NCI-H1105 (cell line): ENCODE data around the gene BEND5.

Experiments used
- DNase-seq: peaks from one replicate; lab custom pipeline; 2025; lab: John Stamatoyannopoulos, UW

BEND5 gene, protein sequence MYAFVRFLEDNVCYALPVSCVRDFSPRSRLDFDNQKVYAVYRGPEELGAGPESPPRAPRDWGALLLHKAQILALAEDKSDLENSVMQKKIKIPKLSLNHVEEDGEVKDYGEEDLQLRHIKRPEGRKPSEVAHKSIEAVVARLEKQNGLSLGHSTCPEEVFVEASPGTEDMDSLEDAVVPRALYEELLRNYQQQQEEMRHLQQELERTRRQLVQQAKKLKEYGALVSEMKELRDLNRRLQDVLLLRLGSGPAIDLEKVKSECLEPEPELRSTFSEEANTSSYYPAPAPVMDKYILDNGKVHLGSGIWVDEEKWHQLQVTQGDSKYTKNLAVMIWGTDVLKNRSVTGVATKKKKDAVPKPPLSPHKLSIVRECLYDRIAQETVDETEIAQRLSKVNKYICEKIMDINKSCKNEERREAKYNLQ

DNA sequence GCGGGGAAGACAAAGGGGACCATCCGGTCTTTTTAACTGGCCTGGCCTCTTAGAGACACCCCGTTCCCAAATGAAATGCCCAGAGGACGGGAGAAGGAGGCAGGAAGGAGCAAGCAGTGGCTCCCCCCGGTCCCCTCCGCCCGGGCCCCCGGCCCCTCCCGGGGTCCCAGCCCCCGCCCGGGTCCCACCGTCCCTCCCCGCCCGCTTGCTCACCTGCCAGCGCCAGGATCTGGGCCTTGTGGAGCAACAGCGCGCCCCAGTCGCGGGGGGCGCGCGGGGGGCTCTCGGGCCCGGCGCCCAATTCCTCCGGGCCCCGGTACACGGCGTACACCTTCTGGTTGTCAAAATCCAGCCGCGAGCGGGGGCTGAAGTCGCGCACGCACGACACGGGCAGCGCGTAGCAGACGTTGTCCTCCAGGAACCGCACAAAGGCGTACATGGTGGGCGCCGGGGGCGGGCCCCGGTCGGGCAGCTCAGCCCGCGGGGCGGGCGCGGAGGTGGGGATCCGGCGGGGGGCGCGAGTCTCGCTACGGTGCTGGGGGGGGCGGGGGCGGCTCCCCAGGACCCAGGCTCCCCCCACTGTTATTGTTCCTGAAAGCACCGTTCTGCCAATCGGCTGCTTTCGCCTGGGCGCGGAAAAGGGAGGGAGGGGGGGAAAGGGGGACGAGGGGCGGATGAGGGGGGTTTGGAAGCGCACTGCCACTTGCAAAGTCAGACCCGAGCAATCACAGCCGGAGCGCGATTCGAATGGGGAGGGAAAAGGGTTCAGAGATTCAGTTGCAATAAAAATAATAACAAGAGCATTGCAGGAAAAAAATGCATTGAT lies at the start of gene BEND5:
BEND5 (minus strand) TSS at position 499 of the 826 bp plus-strand sequence; CDS start at position 439, 60 bp downstream.
- peak; percentile 85 for DNase-seq

DNA sequence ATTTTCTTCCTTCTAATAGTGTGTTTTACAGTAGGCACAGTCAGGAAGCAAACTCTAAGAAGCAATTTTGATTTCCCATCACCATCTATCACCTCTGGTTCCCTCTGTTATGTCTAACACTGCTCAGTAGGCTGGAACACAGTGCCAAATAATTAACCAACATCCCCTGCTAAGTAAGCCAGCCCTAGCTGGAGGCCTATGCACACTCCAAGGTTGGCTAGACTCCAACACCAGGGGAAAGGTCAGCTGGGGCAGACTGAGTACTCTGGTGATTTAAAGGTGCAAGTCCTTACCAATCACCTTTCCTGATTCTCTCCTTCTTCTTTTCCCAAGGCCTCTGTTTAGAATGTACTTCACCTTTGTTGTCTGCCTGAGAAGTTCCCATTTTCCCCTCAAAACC lies 46.5 kb upstream of the BEND5 start:
- peak; percentile 53 for DNase-seq

DNA sequence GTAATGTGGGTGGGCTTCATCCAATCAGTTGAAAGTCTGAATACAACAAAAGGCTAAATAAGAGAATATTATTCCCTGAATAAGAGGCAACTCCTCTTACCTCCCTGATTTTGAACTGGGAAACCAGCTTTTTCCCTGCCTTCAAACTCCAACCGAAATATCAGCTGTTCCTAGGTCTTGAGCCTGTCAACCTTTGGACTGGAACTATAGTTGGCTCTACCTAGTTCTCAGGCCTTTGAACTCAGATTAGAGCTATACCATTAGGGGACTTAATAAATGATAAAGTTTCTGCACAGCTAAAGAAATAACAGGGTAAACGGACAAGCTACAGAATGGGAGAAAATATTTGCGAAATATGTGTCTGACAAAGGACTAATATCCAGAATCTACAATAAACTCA lies 43.8 kb upstream of the BEND5 start:
- no peak for DNase-seq

DNA sequence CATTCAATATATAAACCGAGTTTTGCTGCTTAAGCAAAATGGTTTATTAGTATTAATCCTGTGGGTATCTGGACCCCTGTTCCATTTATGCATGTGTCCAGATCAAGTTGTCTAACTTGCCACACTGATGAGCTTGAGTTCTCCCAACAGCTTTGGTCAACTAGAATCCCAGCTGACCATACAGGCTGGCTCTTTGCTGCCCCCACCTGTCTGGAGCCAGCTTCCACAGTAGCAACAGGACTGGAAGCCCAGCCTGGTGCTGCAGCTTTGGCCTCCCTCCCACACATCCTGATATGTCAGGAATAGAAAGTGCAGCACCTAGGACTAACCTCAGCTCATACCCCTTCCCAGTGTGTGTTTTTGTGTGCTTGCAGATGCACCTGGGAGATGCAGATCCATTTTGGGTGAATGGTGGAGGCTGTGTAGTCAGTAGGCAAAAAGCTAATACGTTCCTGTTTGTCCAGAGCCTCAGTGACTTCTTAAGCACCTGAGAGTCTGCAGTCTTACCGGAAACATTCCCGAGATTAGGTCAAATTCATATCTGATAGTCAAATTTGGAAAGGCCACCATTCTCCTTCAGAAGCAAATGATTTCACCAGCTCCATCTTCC lies 40.9 kb upstream of the BEND5 start:
- peak; percentile 25 for DNase-seq

DNA sequence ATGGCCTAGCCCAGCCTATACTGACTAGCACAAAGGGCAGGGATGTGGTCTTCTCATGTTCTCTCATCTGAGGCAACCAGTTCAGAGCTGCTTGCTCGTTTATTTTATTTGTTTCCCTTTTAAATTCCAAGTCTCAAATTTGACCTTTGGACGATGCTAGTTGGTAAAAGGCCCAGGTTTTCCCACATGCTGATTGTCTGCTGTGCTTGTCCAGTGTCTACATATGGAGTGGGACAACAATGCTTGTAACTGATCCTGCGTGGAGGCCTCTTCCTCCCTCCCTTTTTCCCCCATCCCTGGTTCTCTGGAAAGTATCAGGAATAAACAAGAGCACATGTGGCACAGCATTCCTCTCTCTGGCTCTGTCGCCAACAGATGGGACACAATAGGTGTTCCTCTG lies 34.0 kb upstream of the BEND5 start:
- DNase-seq = no peak

DNA sequence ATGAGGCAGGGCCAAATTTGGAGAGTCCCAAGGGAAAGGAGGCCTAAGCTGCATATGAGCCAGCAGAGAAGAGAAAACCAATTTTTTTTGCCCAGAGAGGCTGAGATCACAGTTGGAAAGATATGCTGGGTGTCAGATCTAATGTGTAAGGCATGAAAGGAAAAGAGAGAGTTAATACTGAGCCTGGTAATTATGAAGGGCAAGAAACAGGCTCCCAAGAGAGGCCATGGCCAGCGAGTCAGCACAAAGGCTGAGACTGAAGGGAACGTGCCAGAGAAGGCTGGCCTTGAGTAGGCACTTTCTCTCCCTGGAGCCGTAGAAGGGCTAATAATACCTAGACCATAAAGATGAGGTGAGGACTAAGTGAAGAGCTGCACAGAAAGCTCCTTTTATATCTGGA lies 31.8 kb upstream of the BEND5 start:
- DNase-seq = no peak

DNA sequence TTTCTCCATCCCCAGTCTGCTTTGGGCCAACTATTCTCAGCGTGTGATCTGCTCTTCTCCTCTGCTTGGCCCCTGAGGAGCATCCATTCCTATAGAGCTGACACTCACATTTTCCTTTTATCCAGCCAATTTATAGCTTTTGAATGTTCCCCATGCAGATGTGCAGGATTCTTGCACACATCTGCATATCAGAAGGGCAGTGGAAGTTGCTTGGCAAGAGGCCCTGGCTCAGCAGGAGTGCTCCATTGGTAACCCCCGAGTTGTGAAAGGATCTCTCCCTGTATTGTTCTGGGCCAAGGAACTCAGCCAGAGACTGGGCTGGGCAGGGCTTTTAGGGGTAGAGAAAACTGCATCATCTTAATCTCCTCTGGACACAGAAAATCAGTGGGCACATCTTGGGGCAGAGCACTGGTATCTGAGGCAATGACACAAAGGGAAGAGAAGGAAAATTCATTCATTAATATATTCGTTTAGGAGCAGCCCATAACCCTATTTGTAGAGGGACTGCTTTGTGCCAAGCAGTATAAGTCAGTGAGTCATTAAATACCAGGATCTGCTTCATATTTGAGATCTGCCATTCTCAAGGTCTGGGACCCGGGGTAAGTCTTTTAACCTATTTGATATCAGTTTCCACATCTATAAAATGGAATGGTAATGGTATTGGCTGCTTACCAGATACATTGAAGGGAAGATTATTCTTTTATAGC lies 31.0 kb upstream of the BEND5 start:
- no peak for DNase-seq

DNA sequence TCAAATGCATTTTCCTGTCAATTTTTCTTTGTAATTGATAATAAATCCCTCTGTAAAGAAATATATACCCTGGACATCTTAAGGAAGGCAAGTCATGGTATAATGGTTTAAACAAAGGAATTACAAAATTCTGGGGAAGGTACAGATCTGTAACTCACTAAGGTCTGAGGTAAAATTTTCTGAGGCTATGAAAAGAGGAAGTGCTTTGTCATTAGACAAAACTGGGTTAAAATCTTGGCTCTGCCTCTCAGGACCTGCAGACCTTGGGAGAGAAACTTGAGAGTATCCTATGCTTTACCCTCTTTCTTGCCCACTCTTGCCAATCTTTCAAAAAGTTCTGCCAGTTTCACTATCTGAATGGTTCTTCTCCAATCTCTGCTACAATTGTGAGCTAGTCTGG lies 26.8 kb upstream of the BEND5 start:
- no peak for DNase-seq

DNA sequence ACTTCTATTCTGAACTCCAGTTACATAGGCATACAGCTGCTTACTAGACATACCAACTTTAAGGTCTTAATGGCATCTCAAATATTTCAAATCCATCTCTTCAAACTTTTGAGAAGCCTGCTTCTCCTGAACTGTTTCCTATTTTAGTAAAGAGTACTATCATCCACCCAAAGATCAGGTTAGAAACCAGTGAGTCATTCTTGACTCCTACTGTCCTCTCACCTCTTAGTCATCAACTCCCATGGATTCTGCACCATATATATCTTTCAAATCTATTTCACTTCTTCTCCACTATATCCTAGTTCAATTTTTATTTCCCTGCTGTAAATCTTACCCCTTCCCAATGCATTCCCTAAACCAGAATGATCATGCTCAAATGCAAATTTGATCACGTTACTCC lies 18.1 kb upstream of the BEND5 start:
- DNase-seq = no peak

DNA sequence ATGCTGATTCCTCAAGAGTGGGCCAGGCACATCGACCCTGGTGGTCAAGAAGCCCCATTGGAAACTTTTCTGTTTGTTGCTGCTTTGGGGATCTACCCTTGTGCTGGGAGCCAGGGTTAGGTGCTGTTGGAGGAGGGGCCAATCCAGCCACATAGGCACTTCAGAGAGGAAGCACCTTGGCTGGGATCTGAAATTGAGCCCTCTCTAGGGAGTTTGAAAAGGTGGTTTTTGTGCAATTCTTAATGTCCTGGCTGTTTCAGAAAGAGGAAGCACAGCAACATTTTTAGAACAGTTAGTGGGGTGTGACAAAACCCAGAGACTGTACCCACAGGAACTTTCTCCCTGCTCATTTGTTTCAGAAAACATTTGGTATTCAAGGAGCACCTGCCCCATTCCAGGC lies 17.2 kb upstream of the BEND5 start:
- no peak for DNase-seq

DNA sequence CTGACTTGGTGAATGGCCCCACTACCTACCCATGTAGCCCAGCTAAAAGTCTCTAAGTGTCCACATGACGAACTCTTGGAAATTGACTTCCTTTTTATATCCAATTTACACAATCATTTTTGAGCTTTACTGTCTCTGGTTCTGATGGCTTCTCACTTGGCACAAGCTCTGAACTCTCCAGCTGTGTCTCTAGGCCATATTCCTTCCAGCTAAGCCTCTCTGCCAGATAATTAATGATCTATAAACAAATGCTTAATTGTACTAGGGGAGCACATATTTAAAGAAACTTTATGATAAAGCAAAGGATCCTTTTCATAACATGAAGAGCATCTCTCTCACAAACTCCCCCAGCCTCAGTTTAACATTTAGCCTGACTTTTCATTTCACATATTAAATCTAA lies 16.3 kb upstream of the BEND5 start:
- DNase-seq = peak; percentile 32

DNA sequence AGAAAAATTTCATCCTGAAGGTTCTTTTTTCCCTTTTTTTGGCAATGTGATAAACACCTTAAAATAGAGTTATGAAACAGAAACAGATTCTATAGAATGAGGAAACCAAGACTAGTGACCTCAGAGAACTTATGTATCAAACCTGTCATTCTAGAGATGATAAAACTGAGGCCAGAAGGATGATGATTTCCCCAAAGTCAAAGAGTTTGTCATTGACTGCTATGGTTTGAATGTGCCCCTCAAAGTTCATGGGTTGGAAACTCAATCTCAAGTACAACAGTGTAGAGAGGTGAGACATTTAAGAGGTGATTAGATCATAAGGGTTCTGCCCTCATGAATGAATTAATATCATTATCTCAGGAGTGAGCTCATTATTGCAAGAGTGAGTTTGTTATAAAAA lies 13.7 kb upstream of the BEND5 start:
- DNase-seq = no peak

DNA sequence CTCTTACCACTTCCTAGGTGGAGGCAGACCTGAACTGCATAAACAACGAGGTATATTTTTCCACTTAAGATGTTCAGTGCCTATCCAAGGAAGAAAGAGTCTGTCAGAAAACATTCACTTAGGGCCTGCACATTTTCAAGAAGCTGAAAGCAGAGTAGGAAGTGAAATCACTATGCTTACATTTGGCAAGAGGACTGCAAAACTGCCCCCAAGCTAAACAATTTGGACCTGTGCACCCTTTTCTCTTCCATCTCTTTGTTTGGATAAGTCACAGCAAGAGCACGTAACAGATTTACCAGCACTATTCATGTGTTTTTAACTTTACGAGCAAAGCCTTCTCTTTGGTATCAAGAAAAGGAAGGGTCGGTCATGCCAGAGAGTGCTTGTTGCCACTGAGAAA lies 13.2 kb upstream of the BEND5 start:
- no peak for DNase-seq

DNA sequence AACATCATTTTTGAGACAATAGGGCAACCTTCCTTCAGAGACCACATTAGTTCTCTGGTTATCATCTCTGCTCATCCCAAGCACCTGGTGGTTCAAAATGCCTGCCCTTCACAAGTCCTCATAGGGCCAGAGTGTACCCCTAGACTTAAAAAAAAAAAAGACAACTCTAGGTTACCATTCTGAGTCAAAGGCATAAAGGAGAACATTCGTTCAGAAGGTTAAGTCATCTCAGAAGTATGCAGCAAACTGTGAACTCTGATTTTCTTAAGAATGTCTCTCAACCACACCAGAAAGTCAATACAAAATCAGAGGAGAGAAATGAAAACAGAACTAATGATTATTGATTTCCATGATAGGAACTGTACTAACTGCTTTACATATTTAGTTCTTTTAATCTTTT lies 9.2 kb upstream of the BEND5 start:
- DNase-seq = no peak

DNA sequence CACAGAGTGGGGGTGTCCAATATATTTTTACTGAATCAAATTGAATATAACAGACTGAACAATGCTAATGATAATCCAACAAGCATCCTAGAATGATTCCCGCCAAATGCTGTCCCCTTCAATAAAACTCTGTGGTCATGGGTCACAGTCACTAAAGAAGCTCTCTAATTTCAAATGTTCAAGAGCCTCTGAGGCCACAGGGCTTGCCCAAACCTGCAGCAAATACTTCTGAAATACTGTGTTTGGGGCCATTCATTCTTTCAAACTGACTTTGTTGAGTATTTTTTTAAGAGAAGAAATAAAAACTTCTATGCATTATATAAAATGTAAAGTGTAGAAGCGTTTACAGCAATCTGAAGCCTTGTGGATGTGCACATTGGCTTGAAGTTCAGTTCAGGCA lies 7.6 kb upstream of the BEND5 start:
- DNase-seq = no peak

DNA sequence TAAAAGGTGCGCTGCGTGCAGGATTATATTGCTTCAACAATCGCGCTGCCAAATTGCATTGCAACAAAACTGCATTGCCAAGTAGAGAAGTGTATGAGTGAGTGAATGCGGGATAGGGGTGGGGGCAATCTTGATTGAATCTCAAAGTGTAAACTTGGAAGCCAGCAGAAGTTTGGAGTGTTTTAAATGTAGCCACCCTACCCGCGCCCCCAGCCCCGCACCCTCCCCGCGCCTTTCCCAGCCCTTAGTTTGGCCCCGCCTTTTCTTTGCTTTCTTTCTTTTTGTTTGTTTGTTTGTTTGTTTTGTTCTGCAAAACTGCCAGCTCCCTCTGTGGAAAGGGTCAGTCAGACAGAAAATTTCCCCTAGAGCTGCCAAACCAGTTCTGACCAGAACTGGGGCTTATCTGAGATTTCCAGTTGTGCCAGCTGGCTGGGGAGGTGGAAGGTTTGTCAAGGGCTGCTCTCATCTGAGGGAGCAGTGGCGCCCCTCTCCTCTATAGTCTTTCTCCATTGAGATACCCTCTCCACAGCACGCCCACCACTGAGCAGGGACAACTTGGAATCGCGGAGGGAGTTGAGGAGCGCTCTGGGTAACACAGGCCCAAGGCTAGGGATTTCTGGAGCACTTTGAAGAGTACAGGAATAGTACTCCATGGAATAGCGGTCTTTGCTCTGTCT lies 666 bp upstream of the BEND5 start:
- no peak for DNase-seq

DNA sequence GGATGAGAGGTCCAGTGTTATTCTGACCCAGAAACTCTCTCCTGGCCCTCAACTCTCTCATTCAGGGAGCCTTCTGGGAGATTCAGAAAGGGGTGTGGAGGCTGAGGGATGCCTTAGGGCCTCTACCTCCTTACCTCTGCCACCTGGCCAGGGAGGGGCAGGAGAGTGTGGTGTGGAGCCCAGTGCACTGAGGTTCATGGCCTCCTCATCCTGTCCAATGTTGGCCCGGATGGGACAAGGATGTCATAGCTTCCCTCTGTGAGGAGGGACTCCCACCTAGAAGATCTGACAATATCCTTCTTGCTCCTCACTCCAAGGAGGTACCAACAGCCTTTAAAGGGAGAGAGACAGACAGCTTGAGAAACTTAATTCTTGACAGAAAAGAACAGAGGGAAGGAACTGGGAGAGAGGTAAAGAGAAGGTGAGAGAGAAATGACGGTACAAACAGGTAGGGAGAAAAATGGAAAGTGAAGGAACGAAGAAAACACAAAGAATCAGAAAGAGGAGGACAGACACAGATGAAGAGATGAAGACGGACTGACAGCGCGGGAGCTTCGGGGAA lies 779 bp downstream of the BEND5 start:
- no peak for DNase-seq

DNA sequence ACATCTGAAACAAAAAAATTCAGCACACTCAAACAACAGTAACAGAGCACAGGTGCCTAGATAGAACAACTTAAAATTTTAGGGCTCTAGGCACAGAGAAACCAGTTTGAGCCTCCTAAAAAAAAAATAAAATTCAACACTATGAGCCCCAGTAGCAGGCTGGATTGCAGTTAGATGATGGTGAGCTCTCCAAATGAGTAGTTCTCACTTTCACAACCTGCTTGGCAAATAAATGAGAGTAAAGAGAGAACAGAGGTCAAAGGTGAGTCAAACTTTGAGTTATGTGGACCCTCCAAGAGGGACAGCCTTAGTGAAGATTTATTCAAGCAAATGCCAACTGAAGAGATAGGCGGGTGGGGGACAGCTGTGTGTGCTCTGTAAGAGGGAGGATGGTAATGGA lies 3.6 kb downstream of the BEND5 start:
- no peak for DNase-seq

DNA sequence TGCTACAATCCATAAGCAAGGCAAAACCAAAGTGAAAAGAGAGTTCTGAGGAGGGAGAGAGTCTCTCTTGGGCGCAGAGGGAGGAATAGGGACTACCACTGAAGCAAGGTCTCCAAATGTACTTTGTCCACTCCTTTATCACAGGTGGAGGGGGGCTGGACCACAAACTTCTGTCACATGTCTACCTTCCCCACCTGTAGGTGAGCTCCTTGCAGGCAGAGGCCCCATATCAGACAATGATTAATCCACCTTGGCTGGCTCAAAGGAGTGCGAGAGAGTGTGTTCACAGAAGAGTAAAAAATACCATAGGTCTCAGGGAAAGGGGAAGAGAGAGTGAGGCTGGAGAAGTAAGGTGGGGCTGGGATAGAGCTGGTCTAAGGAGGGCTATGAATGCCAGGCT lies 4.5 kb downstream of the BEND5 start:
- no peak for DNase-seq

DNA sequence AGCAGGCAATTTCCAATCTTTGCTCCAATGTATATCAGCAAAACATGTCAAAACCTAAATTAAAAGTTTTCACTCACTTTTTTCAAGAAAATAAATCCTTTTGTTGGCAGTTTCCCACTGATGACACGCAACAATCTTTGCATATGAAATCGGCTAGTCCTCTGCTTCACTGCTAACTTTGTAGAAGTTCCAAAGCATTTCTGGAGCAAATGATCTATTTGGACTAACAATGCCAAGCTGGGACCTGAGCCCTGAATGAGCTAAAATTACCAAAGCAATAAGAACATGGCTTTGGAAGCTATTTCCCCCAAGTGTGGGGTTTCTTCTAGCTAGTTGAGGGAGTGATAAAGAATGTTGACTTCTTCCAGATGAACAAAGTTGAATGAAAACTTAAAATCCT lies 5.1 kb downstream of the BEND5 start:
- DNase-seq = no peak

DNA sequence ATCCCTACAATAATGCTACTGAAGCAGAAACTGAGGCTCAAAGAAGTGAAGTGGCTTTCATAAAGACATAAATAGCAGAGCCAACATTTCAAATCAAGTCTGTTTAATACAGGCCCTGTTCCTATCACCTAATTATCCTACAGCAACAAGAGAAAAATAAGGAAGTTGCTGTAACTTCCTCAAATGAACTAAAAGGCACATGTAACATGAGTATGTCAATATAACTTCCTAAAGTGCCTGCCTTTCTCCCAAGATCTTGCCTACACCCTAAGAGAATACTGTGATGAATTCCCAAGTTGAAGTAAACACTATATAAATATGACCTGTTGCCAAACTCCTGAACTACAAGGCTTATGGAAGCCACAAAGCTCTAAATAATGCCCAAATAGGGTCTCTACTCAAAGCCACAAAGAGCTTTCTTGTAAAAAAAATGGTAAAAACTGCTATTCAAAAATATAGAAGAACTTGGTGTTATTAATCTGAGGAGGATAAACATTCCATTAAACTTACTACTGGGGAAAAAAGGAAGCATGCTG lies 8.6 kb downstream of the BEND5 start:
- DNase-seq = no peak
